ENCODE results near the gene ZNF385C.
"Not testable (repeated sequence)": the region's sequence is repeated elsewhere in the genome, so short reads cannot be mapped to it uniquely, and the experiment has no call there.

Gene ZNF385C

DNA sequence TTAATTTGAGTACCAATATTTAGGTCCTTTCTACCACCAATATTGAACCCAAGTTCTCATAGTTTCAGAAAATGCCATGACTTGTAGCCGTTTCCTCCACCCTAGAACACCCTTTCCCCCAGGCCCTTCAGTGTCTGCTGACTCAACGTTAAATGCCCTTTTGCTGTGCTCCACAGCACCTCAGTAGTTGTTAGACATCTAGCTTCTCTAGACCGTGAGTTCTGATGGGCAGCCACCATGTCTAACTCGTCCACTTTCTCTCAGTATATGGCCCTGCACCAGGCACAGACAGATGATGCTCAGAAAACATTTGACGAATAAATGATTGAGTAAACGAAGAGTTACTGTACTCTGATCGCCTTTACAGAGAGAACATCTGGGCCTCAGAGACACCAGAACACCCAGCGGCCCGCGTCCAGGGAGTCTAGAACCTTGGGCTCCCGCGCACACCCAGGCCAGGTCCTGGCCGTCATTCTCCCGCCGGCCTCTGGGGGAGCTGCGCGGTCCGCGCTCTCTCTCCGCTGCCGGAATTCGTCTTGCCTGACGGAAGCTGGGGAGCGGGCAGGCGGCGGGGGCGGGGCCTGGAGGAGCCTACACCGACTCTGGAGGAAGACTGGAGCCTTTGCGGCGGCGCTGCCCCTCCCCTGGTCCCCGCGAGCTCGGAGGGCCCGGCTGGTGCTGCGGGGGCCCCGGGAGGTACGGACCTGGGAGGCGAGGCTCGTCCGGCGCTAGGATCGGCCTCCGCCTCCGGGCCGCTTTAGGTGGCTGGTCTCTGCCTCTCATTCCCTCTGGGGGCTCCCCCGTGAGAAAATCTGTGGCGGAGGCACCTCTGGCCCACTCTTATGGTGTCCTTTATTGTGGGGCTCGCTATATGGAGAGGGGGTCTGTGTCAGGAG lies 78.5 kb downstream of the ZNF385C start, which contains the start of gene NKIRAS2:
Gene NKIRAS2 (plus strand): TSS at position 582 of the 896 bp plus-strand sequence. CDS start 1,488 bp downstream, outside the sequence.
- DNase-seq (ENCODE audit: low read depth) = peak; percentile 76

GRCh38 chr17:42018988-42019387 lies 79.3 kb downstream of the ZNF385C start:
- DNase-seq (ENCODE audit: low read depth) = no peak

DNA sequence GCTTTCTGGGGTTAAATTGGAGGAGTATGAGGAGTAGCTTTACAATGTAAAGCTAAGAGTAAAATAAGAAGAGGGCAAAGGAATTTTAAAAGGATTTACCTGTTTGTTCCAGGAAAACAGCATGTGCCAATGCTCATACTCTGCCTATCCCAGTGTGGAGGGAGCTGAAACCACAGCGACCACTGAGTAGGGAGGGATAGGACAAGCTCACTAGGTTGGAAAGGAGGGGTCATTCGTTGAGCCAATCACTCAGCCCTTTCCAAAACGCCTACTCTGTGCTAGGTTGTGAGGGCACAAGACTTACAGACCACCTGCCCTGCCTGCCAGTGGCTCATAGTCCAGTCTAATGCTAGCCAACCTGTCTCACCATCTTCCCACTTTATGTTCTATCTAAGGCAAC lies 79.9 kb downstream of the ZNF385C start:
- no peak for DNase-seq (ENCODE audit: low read depth)

- no peak for DNase-seq (ENCODE audit: low read depth)
Measured at GRCh38 chr17:42017866-42018200, 80.4 kb downstream of the ZNF385C start.

DNA sequence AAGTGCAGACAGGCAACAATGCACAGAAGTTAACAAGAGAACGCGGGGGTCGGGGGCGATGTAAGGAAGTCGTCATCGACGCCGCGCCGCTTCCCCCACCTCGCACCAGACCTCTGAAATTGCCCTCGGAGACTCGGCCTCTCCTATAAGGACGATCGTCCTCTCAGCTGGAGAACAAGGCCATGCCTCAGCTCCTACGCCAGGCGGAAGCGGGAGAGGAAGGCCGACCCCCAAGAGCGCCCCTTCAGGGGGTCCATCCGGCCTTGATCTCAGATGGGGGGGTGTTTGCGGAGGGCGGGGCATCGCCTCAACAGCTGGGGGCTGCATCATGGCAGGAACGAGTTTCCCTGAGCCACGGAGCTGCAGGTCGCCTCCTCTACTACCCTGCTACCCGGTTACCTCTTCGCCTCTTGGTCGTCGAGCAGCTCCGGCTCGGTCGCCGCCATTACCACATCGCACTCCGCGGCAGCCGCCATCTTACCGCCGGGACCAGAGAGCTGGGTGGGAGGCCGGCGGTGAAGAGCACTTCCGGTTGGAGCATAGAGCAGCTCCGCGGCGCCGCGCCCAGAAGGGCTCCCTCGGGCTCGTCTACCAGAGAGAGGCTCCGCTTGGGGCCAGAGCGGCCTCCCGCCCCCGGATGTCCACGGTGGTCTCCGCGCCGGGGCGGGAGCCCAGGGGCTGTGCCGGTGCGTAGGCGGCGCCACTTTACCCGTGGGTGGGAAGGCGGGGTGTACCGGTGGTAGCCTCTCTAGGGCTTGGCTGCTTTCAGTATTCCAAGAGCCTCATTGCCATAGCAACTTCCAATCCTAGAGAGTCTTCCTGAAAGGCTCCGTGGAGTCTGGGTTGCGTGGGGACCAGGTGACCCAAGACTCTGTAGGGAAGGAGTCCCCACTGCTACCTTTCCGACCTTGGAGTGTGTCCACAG lies 81.1 kb downstream of the ZNF385C start, which contains the start of gene DNAJC7:
Gene DNAJC7 (minus strand): TSS at position 499 of the 925 bp plus-strand sequence. CDS start 23 bp downstream, at position 476.
- DNase-seq (ENCODE audit: low read depth) = peak; percentile 77

GRCh38 chr17:42016411-42016831 lies 81.9 kb downstream of the ZNF385C start:
- DNase-seq (ENCODE audit: low read depth) = no peak

- not testable (repeated sequence) for DNase-seq (ENCODE audit: low read depth)
Measured at GRCh38 chr17:42013740-42014139, 84.5 kb downstream of the ZNF385C start.

- DNase-seq (ENCODE audit: low read depth) = not testable (repeated sequence)
Measured at GRCh38 chr17:42012363-42012762, 85.9 kb downstream of the ZNF385C start.

GRCh38 chr17:42010898-42011516 lies 87.3 kb downstream of the ZNF385C start:
- DNase-seq (ENCODE audit: low read depth) = no peak

DNA sequence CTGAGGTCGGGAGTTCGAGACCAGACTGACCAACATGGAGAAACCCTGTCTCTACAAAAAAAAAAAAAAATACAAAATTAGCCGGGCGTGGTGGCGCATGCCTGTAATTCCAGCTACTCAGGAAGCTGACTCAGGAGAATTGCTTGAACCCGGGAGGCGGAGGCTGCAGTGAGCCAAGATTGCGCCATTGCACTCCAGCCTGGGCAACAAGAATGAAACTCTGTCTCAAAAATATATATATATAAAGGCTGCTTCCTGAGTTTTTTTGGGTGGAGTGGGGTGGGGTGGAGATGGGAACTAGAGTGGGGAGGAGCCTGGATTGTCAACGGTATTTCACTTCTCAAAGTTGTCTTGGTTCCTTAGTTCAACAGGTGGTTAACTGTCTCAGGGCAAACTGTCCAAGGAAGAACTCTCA lies 88.0 kb downstream of the ZNF385C start:
- not testable (repeated sequence) for DNase-seq (ENCODE audit: low read depth)

DNA sequence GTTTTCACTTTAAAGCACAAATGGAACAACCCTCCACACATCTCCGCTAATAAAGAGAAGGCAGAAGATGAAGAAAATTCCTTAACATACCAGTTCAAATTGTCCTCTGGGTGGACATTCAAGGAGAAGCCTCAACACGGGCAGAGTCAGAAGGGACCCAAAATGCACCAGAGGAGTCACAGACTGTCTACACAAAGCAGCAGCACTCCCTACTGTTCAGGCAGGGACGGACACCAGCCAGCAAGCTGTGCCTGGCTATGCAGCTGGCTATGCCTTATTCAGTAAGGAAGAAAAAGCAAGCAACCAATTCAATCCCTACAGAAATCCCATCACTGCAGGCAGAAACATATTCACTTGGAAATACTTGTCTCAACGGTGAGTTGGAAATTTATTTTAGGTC lies 89.1 kb downstream of the ZNF385C start:
- no peak for DNase-seq (ENCODE audit: low read depth)

DNA sequence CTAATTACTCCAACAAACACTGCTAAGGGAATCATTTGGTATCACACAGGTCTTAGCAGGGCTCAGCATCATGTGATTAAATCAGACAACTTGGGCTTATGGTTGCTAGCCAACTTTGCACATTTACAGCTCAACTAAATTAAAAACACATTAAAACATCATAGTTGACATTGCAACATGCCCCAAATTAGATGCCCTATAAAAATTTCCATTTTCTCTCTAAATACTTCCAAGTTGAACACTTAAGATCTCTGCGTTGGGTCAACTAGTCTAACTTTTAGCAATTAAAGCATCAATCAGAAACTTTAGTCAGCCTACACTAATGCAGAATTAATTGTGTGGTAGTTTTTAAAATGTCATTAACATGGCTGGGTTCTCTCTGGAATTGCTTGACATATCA lies 93.1 kb downstream of the ZNF385C start:
- no peak for DNase-seq (ENCODE audit: low read depth)

- DNase-seq (ENCODE audit: low read depth) = no peak
Measured at GRCh38 chr17:42002792-42003301, 95.4 kb downstream of the ZNF385C start.

DNA sequence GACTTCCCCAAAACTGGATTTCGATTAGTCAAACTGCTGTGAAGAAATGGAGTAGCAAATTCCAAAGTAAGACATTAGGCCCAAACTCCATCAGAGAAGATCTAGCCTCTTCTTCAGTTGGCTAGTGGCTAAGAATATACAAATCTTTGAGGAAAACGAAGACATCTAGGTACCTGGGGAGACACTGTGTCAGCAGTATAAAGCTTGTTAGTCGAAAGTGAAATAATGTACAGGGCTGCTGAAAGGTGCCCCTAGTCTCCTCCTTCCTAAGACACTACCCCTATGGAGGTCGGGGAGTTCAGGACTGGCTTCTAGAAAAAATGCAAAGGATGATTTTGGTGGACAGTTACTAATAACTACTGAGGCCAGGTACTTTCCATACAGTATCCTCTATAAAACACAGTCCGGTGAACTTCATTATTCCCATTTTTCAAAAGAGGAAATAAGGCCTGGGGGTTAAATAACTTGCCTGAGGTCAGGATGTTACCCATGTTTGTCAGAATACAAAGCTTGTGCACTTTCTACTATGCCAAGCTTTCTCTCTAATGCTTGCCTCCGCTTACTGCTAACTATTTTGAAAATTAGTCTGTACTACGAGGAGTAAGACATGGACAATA lies 96.0 kb downstream of the ZNF385C start:
- no peak for DNase-seq (ENCODE audit: low read depth)

DNA sequence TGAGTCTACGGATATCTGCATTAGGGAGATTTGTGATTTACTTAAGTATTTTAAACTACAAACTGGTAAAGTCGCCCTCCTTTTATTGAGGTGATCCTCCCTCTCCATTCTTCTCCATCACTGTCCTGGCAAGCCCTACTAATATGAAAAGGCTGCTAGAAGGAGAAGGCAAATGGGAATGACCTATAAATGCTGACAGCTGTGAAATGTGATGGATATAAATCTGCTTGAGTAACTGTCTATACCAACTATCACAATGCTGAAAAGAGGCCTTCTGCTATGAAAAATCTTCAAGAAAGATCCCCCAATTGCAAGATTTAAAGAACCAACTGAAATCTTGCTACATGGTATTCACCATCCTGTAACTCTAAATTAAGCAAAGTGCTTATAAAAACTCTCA lies 96.5 kb downstream of the ZNF385C start:
- no peak for DNase-seq (ENCODE audit: low read depth)

- no peak for DNase-seq (ENCODE audit: low read depth)
Measured at GRCh38 chr17:42000413-42001133, 97.7 kb downstream of the ZNF385C start.

DNA sequence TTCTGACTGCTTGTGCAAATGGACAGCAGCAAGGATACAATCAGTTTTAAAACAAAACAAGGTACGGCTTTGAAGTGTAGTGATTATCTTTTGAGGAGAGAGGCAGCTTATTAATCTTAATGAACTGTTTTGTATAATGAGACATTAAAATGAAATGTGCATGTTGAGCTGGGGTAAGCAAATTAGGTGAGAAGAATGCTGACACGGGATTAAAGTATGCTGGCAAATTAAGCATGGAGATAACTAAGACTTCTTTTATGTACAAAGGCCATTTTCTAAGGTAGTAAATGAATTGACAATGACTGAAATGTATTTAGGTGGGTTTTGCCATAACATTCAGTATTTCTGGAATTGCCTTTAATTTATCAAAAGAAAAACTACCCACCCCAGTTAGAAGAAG lies 99.8 kb downstream of the ZNF385C start:
- no peak for DNase-seq (ENCODE audit: low read depth)

DNA sequence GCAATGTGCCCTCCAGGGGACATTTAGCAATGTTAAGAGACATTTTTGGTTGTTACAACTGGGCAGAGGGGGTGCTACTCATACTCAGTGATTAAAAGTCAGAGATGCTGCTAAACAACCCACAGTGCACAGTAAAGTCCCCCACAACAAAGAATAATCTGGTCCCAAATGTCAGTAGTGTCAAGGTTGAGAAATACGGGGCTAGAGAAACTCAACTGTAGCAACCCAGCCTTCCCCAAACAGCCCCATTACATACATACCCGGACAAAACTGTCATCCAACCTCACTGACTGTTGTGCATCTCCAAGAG lies 101.5 kb downstream of the ZNF385C start:
- DNase-seq (ENCODE audit: low read depth) = no peak

DNA sequence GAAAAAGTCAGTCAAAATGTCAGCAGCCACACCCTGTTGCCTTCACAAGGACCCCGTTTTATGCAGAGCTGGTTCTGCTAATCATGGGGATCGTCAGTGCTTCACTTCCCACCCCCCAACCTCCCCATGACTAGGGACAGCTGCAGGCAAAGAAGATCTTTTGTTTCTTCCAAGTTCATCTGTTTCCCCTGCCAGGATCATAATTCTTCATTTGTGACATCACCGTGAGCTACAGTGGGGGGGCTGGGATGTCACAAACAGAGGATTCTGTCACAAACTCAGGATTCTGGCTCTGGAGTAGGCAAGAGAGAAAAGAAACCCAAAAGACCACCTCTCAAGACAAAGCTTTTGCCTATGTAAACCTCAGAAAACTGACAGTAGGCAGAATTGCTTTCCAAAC lies 105.7 kb downstream of the ZNF385C start:
- no peak for DNase-seq (ENCODE audit: low read depth)

GRCh38 chr17:41989702-41990419 lies 108.4 kb downstream of the ZNF385C start:
- no peak for DNase-seq (ENCODE audit: low read depth)
